GM12801 (cell line): ENCODE results near the gene SMIM5.
A peak's percentile ranks its signal among the peaks of the same experiment; 100 is the strongest.

Experiments used
- CTCF ChIP-seq: IDR thresholded peaks from one replicate; pipeline ENCODE4 v1.5.1; 2011; ENCODE audit warnings: control low read depth; ENCODE audit not compliant: insufficient read length; ENCODE audit errors: extremely low read depth

Gene SMIM5

GRCh38 chr17:75646638-75646992 is 13.4 kb downstream of the SMIM5 start:
- no peak for TF ChIP-seq CTCF

- no peak for TF ChIP-seq CTCF
These were observed 13.8 kb downstream of the SMIM5 start for GRCh38 chr17:75647061-75647460.

GRCh38 chr17:75647921-75648320 is 14.7 kb downstream of the SMIM5 start:
- no peak for TF ChIP-seq CTCF

GRCh38 chr17:75649687-75650086 is 16.5 kb downstream of the SMIM5 start:
- TF ChIP-seq CTCF = no peak

- no peak for TF ChIP-seq CTCF
These were observed 17.6 kb downstream of the SMIM5 start for GRCh38 chr17:75650874-75651273.

- no peak for TF ChIP-seq CTCF
These were observed 19.1 kb downstream of the SMIM5 start for GRCh38 chr17:75652341-75652740.

GRCh38 chr17:75652934-75653549 is 19.8 kb downstream of the SMIM5 start:
- TF ChIP-seq CTCF = peak; percentile 56
